Vagina (tissue), 2 donors: ENCODE measurements around the gene PTPRN2.

Experiments
- CTCF ChIP-seq, 3 experiments: fragments of 450-650 bp in 2 of 3; fragments of 200-600 bp in 1 of 3; sonication (generic) in 1 of 3; IDR thresholded peaks; one replicate each; pipeline ENCODE4 v1.5.1; 2017 to 2019; ENCODE audit warnings: antibody characterized with exemption in 3 of 3, mild to moderate bottlenecking in 2 of 3, moderate library complexity in 2 of 3
- POLR2A ChIP-seq, 2 donors: fragments of 450-650 bp; IDR thresholded peaks; one replicate each; pipeline ENCODE4 v1.6.1; 2017; ENCODE audit warnings: antibody characterized with exemption in 2 of 2, mild to moderate bottlenecking in 2 of 2, moderate library complexity in 2 of 2

- TF ChIP-seq CTCF (IDR thresholded peaks at IDR 0.05) (no peak), POLR2A (IDR thresholded peaks at IDR 0.05) (no peak)
Measured at GRCh38 chr7:158108646-158109293, 478.9 kb downstream of the PTPRN2 start.
